B cell (primary cell): ENCODE results near the gene EYS. TPM values are rescaled to one million over a fixed set of nuclear protein-coding genes. Genes with fewer than 3 reads are reported as not detected.

Experiments used
- ATAC-seq: fragments of 200-7000 bp; cut with Tn5 transposase; one replicate; pipeline ENCODE4 v1.10.0; 2021; ENCODE audit warnings: low read depth, mild to moderate bottlenecking, moderate number of reproducible peaks, moderate library complexity
- CTCF ChIA-PET: fragments of 350-600 bp; sonication (Branson Sonifier 250); formaldehyde crosslinking; loops from one replicate; lab custom pipeline; 2021; ENCODE audit warnings: antibody characterized with exemption, inconsistent platforms; lab: Charles Lee
- POLR2A ChIA-PET: fragments of 350-600 bp; sonication (Branson Sonifier 250); formaldehyde crosslinking; loops from one replicate; lab custom pipeline; 2021; ENCODE audit warnings: antibody characterized with exemption; lab: Charles Lee
- DNase-seq: peaks from one replicate; pipeline ENCODE4 v3.0.0; 2013
- H2AFZ ChIP-seq: 2 replicates; pipeline ENCODE4 v1.6.1; 2012; ENCODE audit warnings: mild to moderate bottlenecking, low read depth, low read length; ENCODE audit not compliant: insufficient read depth, poor library complexity, severe bottlenecking
- H3K27ac ChIP-seq, 2 donors: 1 replicate in 1 of 2; 2 replicates in 1 of 2; pipeline ENCODE4 v1.5.1; 2012 to 2013; ENCODE audit warnings: low read length in 2 of 2, mild to moderate bottlenecking in 2 of 2, moderate library complexity in 1 of 2
- H3K27me3 ChIP-seq, 4 experiments: fragments of 200-600 bp in 1 of 4; sonication (generic) in 1 of 4; replicated peaks in 1 of 4; 1 replicate in 2 of 4; 2 replicates in 2 of 4; pipeline versions ENCODE4 v1.6.1 to v1.7.0; 2013 to 2016; ENCODE audit warnings: low read length in 3 of 4, mild to moderate bottlenecking in 2 of 4, mixed read lengths in 1 of 4, moderate library complexity in 1 of 4; ENCODE audit not compliant: insufficient read depth in 4 of 4, control insufficient read depth in 3 of 4; ENCODE audit errors: control extremely low read depth in 1 of 4
- H3K36me3 ChIP-seq, 2 experiments: replicated peaks in 1 of 2; 1 replicate in 1 of 2; 2 replicates in 1 of 2; pipeline versions ENCODE4 v1.6.1 to v1.7.1; 2013; ENCODE audit warnings: low read length in 1 of 2; ENCODE audit not compliant: insufficient read depth in 2 of 2, control insufficient read depth in 1 of 2; ENCODE audit errors: control extremely low read depth in 1 of 2, extremely low read depth in 1 of 2
- H3K4me1 ChIP-seq, 2 donors: fragments of 200-600 bp in 1 of 2; sonication (generic) in 1 of 2; 1 replicate in 1 of 2; 2 replicates in 1 of 2; pipeline versions ENCODE4 v1.5.1 to v1.6.1; 2013 to 2017; ENCODE audit warnings: low read length in 2 of 2; ENCODE audit not compliant: control insufficient read depth in 2 of 2, insufficient read depth in 2 of 2
- H3K4me2 ChIP-seq: replicated peaks from 2 replicates; pipeline ENCODE3; 2012; ENCODE audit warnings: mild to moderate bottlenecking, low read depth, low read length; ENCODE audit not compliant: poor library complexity, severe bottlenecking
- H3K4me3 ChIP-seq, 5 experiments: fragments of 200-600 bp in 1 of 5; sonication (generic) in 1 of 5; 1 replicate in 3 of 5; 2 replicates in 2 of 5; pipeline versions ENCODE4 v1.5.1 to v1.7.0; 2011 to 2016; ENCODE audit warnings: low read length in 4 of 5, mild to moderate bottlenecking in 4 of 5, low read depth in 2 of 5, control low read depth in 1 of 5, moderate library complexity in 1 of 5; ENCODE audit not compliant: insufficient read depth in 1 of 5; ENCODE audit errors: control extremely low read depth in 1 of 5, extremely low read depth in 1 of 5
- H3K79me2 ChIP-seq: fragments of 200-600 bp; sonication (generic); one replicate; pipeline ENCODE4 v1.6.0; 2016; ENCODE audit warnings: low read length; ENCODE audit not compliant: control insufficient read depth, insufficient read depth
- H3K9ac ChIP-seq: fragments of 200-600 bp; sonication (generic); 2 replicates; pipeline ENCODE4 v1.6.1; 2017; ENCODE audit warnings: mild to moderate bottlenecking, low read length, moderate library complexity
- H3K9me3 ChIP-seq, 3 donors: one replicate each; pipeline versions ENCODE4 v1.6.1 to v1.7.1; 2013; ENCODE audit warnings: low read length in 2 of 3; ENCODE audit not compliant: control insufficient read depth in 2 of 3, insufficient read depth in 1 of 3; ENCODE audit errors: control extremely low read depth in 1 of 3
- H4K20me1 ChIP-seq: 2 replicates; pipeline ENCODE4 v1.6.0; 2012; ENCODE audit warnings: mild to moderate bottlenecking, low read length; ENCODE audit not compliant: insufficient read depth, control insufficient read depth, poor library complexity, severe bottlenecking
- H3K27ac Mint-ChIP-seq: one replicate; pipeline ENCODE4 v1.8.0; 2021; ENCODE audit warnings: mixed read lengths
- H3K27me3 Mint-ChIP-seq: one replicate; pipeline ENCODE4 v1.8.0; 2021; ENCODE audit warnings: mixed read lengths
- H3K4me1 Mint-ChIP-seq: one replicate; pipeline ENCODE4 v1.8.0; 2021; ENCODE audit warnings: mixed read lengths
- H3K4me3 Mint-ChIP-seq: one replicate; pipeline ENCODE4 v1.8.0; 2021; ENCODE audit warnings: mixed read lengths
- H3K9me3 Mint-ChIP-seq: one replicate; pipeline ENCODE4 v1.8.0; 2022; ENCODE audit warnings: mixed read lengths; ENCODE audit not compliant: insufficient read depth
- EZH2 ChIP-seq: IDR thresholded peaks from 2 replicates; pipeline ENCODE4 v1.6.1; 2012; ENCODE audit warnings: borderline replicate concordance, low read depth, mild to moderate bottlenecking, moderate library complexity, low read length; ENCODE audit not compliant: insufficient read depth, poor library complexity, severe bottlenecking
- WGBS: methylation state at CpG from one replicate; pipeline ENCODE4 v1.1.5; 2013; ENCODE audit warnings: missing lambda C conversion rate; ENCODE audit not compliant: insufficient coverage; 5-methylcytosine and 5-hydroxymethylcytosine counted together
- intact Hi-C: fragments of 100-400 bp; cut with micrococcal nuclease; formaldehyde crosslinking; loops from one replicate; pipeline ENCODE4 v1.10.0; 2022
- polyA plus RNA-seq: library from polyadenylated mRNA; depleted of rRNA; stranded (reverse); fragments of >200 nt; gene quantifications from 2 replicates; pipeline ENCODE4 v1.2.3, GENCODE V29; 2012
- total RNA-seq, 2 donors: library from RNA; stranded (reverse); fragments of 120-200 nt in 1 of 2; gene quantifications; 1 replicate in 1 of 2; 2 replicates in 1 of 2; pipeline versions ENCODE4 v1.2.3 to v1.2.4, GENCODE V29; 2013 to 2022
- TF ChIP-seq, protein P1 (sequence below): fragments of 200-600 bp; IDR thresholded peaks from one replicate; pipeline ENCODE4 v1.8.0; 2022; ENCODE audit warnings: antibody characterized with exemption, mild to moderate bottlenecking

EYS gene
- total and polyA plus RNA-seq, 2 donors (not counting 1 experiment from before 2014, with no cell fraction given): not detected

DNA sequence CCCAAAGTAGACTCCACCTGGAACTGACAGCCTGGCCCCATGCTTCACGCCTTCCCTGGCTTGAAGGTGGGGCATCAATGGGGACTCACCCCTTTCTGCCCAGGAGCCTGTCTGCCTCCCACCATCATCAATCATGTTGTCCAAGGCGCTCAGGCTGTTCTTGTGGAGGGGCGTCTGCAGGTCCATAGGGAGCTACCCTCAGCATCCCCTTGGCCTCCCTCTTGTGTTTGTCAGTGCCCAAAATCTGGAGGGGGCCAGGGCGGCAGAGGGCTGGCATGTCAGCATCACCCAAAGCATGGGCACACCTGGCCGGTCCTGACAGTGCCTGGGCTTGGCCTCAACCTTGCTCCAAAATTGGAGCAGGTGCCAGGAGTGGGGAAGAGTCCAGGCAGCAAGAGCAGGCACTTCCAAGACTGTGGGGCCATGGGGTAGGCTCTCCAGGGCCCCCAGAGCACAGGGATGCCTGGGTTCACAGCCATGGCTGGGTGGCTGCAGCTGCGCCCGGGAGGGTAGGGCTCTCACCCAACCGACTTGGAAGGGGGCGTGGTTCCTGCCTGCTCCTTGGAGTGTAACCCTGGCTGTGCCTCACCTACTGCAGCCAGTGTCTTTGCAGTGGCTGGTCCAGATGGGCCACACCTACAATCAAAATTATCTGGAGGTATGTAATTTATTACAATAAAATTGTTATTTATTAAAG, 903.4 kb downstream of the EYS start:
- H3K36me3 ChIP-seq: no peaks in the 10 kb centered on the region
- no peak overlapping the region for H3K4me3 ChIP-seq
- H3K79me2 ChIP-seq: no peaks in the 10 kb centered on the region
- no peak overlapping the region for H3K4me3 Mint-ChIP-seq
- H2AFZ ChIP-seq: no peak overlapping the region
- H3K27ac ChIP-seq: no peak overlapping the region
- no peaks in the 10 kb centered on the region for H4K20me1 ChIP-seq
- no peaks in the 10 kb centered on the region for H3K4me1 ChIP-seq
- H3K4me1 Mint-ChIP-seq: no peaks in the 10 kb centered on the region
- no peak overlapping the region for H3K9ac ChIP-seq
- TF ChIP-seq EZH2: no peak
- TF ChIP-seq, protein P1, sequence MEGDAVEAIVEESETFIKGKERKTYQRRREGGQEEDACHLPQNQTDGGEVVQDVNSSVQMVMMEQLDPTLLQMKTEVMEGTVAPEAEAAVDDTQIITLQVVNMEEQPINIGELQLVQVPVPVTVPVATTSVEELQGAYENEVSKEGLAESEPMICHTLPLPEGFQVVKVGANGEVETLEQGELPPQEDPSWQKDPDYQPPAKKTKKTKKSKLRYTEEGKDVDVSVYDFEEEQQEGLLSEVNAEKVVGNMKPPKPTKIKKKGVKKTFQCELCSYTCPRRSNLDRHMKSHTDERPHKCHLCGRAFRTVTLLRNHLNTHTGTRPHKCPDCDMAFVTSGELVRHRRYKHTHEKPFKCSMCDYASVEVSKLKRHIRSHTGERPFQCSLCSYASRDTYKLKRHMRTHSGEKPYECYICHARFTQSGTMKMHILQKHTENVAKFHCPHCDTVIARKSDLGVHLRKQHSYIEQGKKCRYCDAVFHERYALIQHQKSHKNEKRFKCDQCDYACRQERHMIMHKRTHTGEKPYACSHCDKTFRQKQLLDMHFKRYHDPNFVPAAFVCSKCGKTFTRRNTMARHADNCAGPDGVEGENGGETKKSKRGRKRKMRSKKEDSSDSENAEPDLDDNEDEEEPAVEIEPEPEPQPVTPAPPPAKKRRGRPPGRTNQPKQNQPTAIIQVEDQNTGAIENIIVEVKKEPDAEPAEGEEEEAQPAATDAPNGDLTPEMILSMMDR: no peak
- peaks cover 0 to 7% (median 0%) of the 10 kb centered on the region in 3 donors for H3K9me3 ChIP-seq
- H3K4me2 ChIP-seq: no peak overlapping the region
- H3K27me3 Mint-ChIP-seq: no peaks in the 10 kb centered on the region
- no peaks in the 10 kb centered on the region for H3K9me3 Mint-ChIP-seq
- ATAC-seq (no peak), DNase-seq (no peak)
- ChIA-PET POLR2A (no interaction called here), CTCF (no interaction called here)
- intact Hi-C loops: no loop called here
- H3K27me3 ChIP-seq: no peaks in the 10 kb centered on the region
- H3K27ac Mint-ChIP-seq: no peak overlapping the region
- WGBS: 91% methylated on average over 8 of the region's 9 CpGs

DNA sequence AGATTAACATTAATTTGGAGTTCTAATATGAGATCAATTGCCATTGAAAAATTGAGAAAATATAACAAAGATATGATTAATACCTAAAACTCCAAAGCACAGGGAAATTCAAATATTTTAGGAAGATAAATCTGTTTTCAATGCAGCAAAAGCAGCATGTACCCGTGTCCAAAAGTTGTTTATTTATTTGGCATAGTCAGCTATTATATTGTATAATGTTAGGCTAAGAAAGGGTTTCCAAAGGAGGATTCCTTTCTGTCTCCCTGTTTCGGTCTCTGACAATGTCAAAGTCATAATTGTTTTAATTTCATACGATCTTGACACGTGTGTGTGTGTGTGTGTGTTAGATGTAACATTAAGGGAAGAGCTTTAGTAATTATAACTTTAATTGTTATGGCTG, 914.5 kb downstream of the EYS start:
- H3K9me3 Mint-ChIP-seq: peaks cover 2% of the 10 kb centered on the region
- no peaks in the 10 kb centered on the region for H3K27me3 Mint-ChIP-seq
- Histone ChIP-seq H3K4me3 (no peak overlapping the region), H3K4me1 (no peaks in the 10 kb centered on the region), H3K4me2 (no peak overlapping the region), H3K9me3 (no peaks in the 10 kb centered on the region), H3K9ac (no peak overlapping the region), H3K79me2 (no peaks in the 10 kb centered on the region), H4K20me1 (no peaks in the 10 kb centered on the region), H3K27ac (no peak overlapping the region), H2AFZ (no peak overlapping the region), H3K36me3 (no peaks in the 10 kb centered on the region), H3K27me3 (no peaks in the 10 kb centered on the region)
- ChIA-PET CTCF (no interaction called here), POLR2A (no interaction called here)
- no peak overlapping the region for H3K27ac Mint-ChIP-seq
- WGBS: 100% methylated on average over 1 of the region's 4 CpGs
- ATAC-seq: no peak
- no peak overlapping the region for H3K4me3 Mint-ChIP-seq
- TF ChIP-seq, protein P1: no peak
- TF ChIP-seq EZH2: no peak
- intact Hi-C loops: no loop called here
- DNase-seq: no peak
- H3K4me1 Mint-ChIP-seq: no peaks in the 10 kb centered on the region
